Measurements from ENCODE around the gene TNPO2. TPM values are rescaled to one million over a fixed set of nuclear protein-coding genes. Genes with fewer than 3 reads are reported as not detected.

Gene TNPO2
- polyA plus RNA-seq, 3 donors, result 0.28 to 45.2 (median 0.52) TPM

DNA sequence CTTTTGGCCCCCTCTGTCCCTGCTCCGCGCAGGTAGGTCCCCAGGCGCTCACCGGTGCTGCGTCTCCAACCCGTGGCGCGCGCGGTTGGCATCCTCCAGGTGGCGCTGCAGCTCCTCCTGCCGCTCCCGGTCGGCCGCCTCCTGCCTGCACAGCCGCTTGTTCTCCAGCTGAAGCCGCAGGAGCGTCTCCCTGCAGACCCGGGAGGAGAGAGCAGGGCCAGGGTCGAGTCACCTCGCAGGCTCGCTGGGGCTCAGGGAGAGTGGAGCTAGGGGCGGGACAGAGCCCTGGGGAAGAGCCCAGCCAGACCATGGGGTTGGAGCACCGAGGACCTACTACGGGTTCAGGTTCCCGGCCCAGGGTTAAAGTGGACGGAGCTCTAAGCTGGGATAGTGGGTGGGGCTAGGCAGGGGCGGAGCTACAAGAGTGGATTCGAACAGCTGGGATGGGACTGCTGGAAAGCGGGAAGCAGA lies 42.4 kb upstream of the TNPO2 start:
- no peaks in the 10 kb centered on the region for H3K79me2 ChIP-seq (ENCODE audit: insufficient read depth, low read length)
- no peaks in the 10 kb centered on the region for H3K36me3 ChIP-seq (replicated peaks in 1 of 2; ENCODE audit: control insufficient read depth in 1 of 2, insufficient read depth in 2 of 2, low read length in 2 of 2)
- peak overlapping the region; percentile 94 for H3K4me2 ChIP-seq (replicated peaks; ENCODE audit: extremely low read depth, low read length, poor library complexity, severe bottlenecking)
- 3% methylated on average over 30 of the region's 30 CpGs for WGBS (ENCODE audit: insufficient coverage)
- no peak overlapping the region for H3K27ac ChIP-seq (ENCODE audit: low read depth in 1 of 2, low read length in 2 of 2)
- H3K9me3 ChIP-seq (replicated peaks in 1 of 2; ENCODE audit: control insufficient read depth in 1 of 2, insufficient read depth in 1 of 2, low read length in 2 of 2), result peaks cover 0 to 5% of the 10 kb centered on the region in 2 donors
- H2AFZ ChIP-seq (ENCODE audit: insufficient read depth, low read depth, low read length, poor library complexity, severe bottlenecking), result peak overlapping the region; percentile 77
- peak overlapping the region; percentile 56 for H3K9ac ChIP-seq (ENCODE audit: insufficient read depth, low read length, poor library complexity, severe bottlenecking)
- intact Hi-C loops (cut with micrococcal nuclease), result loop anchor here in 1 of 2 donors (2.0 kb wide), 2 partner anchors 31 to 81 kb away; no protein-coding TSS in a partner anchor
- TF ChIP-seq CTCF (IDR thresholded peaks at IDR 0.05), result peak; percentile 96
- peak overlapping the region; percentile 7 to 81 (median 39) for H3K4me3 ChIP-seq (replicated peaks in 1 of 3; ENCODE audit: low read depth in 2 of 3, low read length in 3 of 3)
- Mint-ChIP-seq H3K36me3 (peaks cover 33 to 60% of the 10 kb centered on the region in 2 donors), H3K9me3 (peaks cover 0 to 5% (median 0%) of the 10 kb centered on the region in 7 donors), H3K27ac (peak overlapping the region in 2 of 7 donors; percentile 30 to 70), H3K4me1 (peaks cover 8% of the 10 kb centered on the region), H3K4me3 (peak overlapping the region in 1 of 2 donors; percentile 78), H3K27me3 (ENCODE audit: low read depth in 3 of 3) (peaks cover 0 to 2% (median 0%) of the 10 kb centered on the region in 3 donors)
- H3K27me3 ChIP-seq (ENCODE audit: control insufficient read depth in 2 of 2, insufficient read depth in 2 of 2, low read length in 2 of 2), result no peaks in the 10 kb centered on the region
- H3K4me1 ChIP-seq (ENCODE audit: control insufficient read depth in 1 of 2, insufficient read depth in 2 of 2, low read length in 2 of 2), result peaks cover 0 to 6% of the 10 kb centered on the region in 2 donors
- H4K20me1 ChIP-seq (ENCODE audit: insufficient read depth, low read length), result no peaks in the 10 kb centered on the region
- DNase-seq, result peak; percentile 71 to 83 (median 74)

DNA sequence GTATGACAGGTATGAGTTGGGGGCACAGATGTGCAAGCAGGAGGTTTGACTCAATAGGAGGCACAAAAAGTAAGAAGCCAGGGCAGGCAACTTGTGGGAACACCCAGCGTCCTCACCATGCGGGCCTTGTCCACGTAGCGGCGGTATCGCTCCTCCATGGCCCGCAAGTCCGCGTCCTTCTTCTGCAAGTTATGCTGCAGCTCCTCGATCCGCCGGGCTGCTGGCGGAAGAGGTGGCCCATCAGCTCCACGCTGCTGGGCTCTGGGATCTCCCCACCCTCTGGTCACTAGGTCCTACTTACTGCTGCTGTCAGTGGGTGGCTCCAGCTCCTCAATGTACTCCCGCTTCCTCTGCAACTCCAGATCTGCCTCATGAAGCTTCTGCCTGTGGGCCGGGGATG lies 41.0 kb upstream of the TNPO2 start:
- Mint-ChIP-seq H3K9me3 (peaks cover 0 to 5% (median 0%) of the 10 kb centered on the region in 7 donors), H3K4me1 (peaks cover 10% of the 10 kb centered on the region), H3K36me3 (peaks cover 33 to 52% of the 10 kb centered on the region in 2 donors), H3K27ac (no peak overlapping the region), H3K27me3 (ENCODE audit: low read depth in 3 of 3) (peaks cover 0 to 2% (median 0%) of the 10 kb centered on the region in 3 donors), H3K4me3 (no peak overlapping the region)
- H3K36me3 ChIP-seq (replicated peaks in 1 of 2; ENCODE audit: control insufficient read depth in 1 of 2, insufficient read depth in 2 of 2, low read length in 2 of 2), result no peaks in the 10 kb centered on the region
- no peak for TF ChIP-seq CTCF (IDR thresholded peaks at IDR 0.05)
- H3K4me3 ChIP-seq (replicated peaks in 1 of 3; ENCODE audit: low read depth in 2 of 3, low read length in 3 of 3), result no peak overlapping the region
- peaks cover 0 to 5% of the 10 kb centered on the region in 2 donors for H3K9me3 ChIP-seq (replicated peaks in 1 of 2; ENCODE audit: control insufficient read depth in 1 of 2, insufficient read depth in 1 of 2, low read length in 2 of 2)
- WGBS (ENCODE audit: insufficient coverage), result 98% methylated on average over 16 of the region's 16 CpGs
- no peak overlapping the region for H3K9ac ChIP-seq (ENCODE audit: insufficient read depth, low read length, poor library complexity, severe bottlenecking)
- intact Hi-C loops (cut with micrococcal nuclease), result loop anchor here in 1 of 2 donors (5.0 kb wide), 2 partner anchors 33 to 83 kb away; no protein-coding TSS in a partner anchor
- no peak overlapping the region for H2AFZ ChIP-seq (ENCODE audit: insufficient read depth, low read depth, low read length, poor library complexity, severe bottlenecking)
- no peaks in the 10 kb centered on the region for H3K79me2 ChIP-seq (ENCODE audit: insufficient read depth, low read length)
- no peak overlapping the region for H3K4me2 ChIP-seq (replicated peaks; ENCODE audit: extremely low read depth, low read length, poor library complexity, severe bottlenecking)
- H3K27me3 ChIP-seq (ENCODE audit: control insufficient read depth in 2 of 2, insufficient read depth in 2 of 2, low read length in 2 of 2), result no peaks in the 10 kb centered on the region
- peaks cover 0 to 6% of the 10 kb centered on the region in 2 donors for H3K4me1 ChIP-seq (ENCODE audit: control insufficient read depth in 1 of 2, insufficient read depth in 2 of 2, low read length in 2 of 2)
- H3K27ac ChIP-seq (ENCODE audit: low read depth in 1 of 2, low read length in 2 of 2), result no peak overlapping the region
- DNase-seq, result no peak
- no peaks in the 10 kb centered on the region for H4K20me1 ChIP-seq (ENCODE audit: insufficient read depth, low read length)
